NCI-H128 (cell line): ENCODE data around the gene DYNLL1.
"Not testable (repeated sequence)": the region's sequence is repeated elsewhere in the genome, so short reads cannot be mapped to it uniquely, and the experiment has no call there.

Source experiments
- DNase-seq: peaks from one replicate; lab custom pipeline; 2025; ENCODE audit not compliant: unreplicated experiment; lab: John Stamatoyannopoulos, UW

Gene DYNLL1

GRCh38 chr12:120473807-120474615 is 21.9 kb upstream of the DYNLL1 start:
- DNase-seq = no peak

GRCh38 chr12:120474616-120474960 is 21.3 kb upstream of the DYNLL1 start:
- DNase-seq = no peak

- no peak for DNase-seq
Observed at GRCh38 chr12:120475643-120476042, 20.3 kb upstream of the DYNLL1 start.

- no peak for DNase-seq
Observed at GRCh38 chr12:120479458-120479857, 16.5 kb upstream of the DYNLL1 start.

DNA sequence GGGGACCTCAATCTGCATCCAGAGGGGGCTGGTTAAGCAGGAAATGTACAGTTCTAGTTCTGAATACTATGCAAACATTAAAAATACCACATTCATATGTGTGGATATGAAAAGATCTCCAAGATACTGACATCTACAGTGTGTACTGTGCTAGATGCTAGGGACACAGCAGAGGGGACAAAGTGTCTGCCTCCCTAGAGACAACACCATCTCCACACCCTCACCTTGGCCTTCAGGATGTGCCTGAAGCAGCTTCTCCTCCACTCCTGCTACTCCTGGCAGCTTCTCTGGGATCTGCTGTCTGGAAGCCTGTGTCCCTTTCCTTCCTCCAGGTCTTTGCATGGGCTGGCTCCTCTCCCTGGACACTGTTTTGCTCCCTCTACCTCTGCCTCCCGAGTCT is 15.7 kb upstream of the DYNLL1 start:
- DNase-seq = no peak

DNA sequence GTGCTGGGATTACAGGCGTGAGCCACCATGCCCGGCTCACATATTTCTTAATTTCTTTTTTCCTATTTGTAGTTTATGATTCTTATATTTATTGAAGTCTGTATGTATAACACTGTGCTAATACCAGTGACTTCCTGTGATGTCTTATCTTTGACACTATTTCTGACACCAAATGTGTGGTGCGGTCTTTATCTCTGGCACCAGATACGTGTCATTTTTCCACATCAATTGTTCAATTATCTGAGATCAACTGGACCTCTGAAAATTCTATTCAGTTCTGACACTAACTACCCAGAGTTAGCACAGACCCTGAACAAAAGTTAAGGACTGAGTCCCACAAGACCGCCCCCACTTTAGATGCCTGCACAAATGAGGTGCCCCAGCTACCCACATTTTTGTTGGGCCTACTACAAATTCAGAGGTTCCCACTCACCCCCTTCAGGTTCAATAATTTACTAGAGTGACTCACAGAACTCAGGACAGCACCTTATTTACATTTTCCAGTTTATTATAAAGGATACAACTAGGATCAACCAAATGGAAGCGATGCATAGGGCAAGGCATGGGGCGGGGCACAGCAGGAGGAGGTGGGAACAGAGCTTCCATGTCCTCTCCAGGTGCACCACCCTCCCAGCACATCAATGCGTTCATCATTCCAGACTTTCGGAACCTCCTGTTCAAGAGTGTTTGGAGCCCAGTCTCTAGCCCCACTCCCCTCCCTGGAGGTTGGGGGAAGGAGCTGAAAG is 14.7 kb upstream of the DYNLL1 start:
- no peak for DNase-seq

GRCh38 chr12:120483621-120484020 is 12.3 kb upstream of the DYNLL1 start:
- DNase-seq = no peak

GRCh38 chr12:120485961-120486881 is 9.7 kb upstream of the DYNLL1 start:
- no peak for DNase-seq

DNA sequence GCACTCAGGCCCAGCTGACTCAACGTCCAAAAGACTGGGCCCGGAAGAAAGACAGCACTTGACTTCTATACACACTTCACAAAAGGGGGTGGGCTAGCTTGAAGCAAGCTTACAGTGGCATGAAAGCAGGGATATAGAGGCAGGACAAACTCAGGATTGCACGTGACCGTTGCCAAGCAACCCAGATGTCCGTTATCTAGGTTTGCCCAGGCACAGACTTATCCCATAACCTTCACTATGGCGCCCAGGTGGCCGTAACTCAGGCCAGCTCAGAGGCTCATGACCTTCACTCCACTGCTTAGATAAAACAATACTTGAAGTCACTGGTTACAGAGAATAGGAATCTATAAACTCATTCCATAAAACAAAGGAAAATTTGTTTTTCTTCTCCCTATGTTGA is 8.4 kb upstream of the DYNLL1 start:
- DNase-seq = not testable (repeated sequence)

- no peak for DNase-seq
Observed at GRCh38 chr12:120488057-120488640, 7.8 kb upstream of the DYNLL1 start.

DNA sequence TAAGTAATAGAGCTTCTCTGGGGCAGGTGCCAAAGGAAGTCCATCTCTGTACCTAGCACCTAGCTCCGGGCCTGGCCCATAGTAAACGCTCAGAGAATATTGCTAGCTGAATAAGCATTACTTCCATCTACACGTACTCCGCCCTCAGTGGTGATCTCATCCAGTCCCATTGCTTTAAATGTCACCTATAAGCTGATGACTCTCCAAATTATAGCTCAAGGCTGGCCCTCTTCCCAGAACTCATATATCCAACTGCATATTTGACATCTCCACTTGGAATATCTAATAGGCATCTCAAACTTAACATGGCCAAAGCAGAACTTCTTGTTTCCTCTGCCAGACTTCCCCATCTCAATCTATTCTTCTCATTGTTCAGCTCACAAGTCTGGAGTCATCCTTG is 6.9 kb upstream of the DYNLL1 start:
- no peak for DNase-seq

- DNase-seq = no peak
Observed at GRCh38 chr12:120490325-120490724, 5.6 kb upstream of the DYNLL1 start.

GRCh38 chr12:120490833-120491512 is 4.9 kb upstream of the DYNLL1 start:
- DNase-seq = no peak

DNA sequence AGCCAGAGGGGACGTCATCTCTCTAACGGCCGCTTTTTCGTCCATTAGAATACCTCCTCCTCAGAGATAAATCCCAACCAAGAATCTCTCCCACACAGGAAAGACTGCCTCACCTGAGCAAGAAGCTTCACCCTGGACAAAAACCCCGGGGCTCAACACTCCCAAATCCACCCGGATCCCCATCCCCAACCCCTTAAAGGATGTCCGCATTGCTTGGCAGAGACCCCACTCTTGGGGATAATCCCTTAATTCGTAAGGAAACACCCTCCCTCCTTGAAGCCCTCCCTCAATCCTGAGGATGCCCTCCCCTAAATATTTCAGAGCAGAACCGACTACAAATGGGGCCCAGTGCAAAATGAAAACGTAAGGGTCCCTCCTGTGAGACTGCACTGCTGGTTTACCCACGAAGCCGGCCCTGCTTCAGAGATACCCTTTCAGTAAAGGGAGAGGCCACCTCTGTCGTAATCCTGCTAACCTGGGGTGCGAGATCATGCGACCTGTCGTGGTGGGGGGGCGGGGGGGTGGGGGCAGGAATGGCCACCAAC is 655 bp upstream of the DYNLL1 start:
- DNase-seq = no peak

- DNase-seq = peak; percentile 21
Observed at GRCh38 chr12:120496413-120497340, 764 bp downstream of the DYNLL1 start.

DNA sequence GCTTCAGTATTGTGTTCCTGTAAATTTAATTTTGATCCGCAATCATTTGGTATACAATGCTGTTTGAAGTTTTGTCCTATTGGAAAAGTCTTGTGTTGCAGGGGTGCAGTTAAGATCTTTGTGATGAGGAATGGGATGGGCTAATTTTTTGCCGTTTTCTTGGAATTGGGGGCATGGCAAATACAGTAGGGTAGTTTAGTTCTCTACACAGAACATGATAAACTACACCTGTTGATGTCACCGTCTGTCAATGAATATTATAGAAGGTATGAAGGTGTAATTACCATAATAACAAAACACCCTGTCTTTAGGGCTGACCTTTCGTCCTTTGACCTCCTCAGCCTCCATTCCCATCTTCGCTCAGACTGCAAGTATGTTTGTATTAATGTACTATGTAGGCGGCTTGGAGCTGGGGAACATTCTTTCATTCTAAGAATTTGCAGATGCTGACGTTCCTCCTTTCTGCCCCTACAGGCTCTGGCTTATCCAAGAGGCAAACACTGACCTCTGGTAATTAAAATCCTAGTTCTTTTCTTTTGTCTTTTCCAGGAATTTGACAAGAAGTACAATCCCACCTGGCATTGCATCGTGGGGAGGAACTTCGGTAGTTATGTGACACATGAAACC is 1.7 kb downstream of the DYNLL1 start:
- no peak for DNase-seq

DNA sequence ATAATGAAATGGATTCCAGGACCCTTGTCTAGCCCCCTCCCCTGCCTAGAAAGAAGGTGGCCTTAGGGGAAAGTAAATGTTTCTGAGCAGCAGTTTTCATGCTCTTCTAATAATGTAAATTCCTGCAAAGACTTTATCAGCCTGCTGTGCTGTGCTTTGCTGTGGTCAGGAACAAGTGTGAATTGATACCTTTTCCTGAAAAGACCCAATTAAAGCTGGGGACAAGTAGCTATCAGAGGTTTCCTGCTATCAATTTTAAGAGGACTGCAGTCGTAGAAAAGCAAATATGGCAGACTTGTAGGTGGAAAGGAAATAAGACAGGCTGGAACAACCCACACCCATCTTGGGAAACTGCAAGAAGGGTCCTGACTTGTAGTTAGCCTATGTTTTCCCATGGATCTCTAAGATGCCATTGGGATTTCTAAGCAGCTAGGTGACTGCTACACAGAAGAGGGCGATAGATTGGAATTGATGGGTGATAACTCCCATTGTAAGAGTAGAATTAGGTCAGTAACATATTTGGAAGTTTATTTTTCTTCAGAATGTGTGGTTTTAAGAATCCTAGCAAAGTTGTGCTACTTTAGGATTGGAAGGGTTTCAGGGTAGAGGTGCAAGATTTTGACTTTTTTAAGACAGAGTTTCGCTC is 3.1 kb downstream of the DYNLL1 start:
- no peak for DNase-seq

- no peak for DNase-seq
Observed at GRCh38 chr12:120500581-120500980, 4.7 kb downstream of the DYNLL1 start.
